Right ventricle myocardium inferior (tissue), 1 donor: ENCODE results near the gene ITPR1. TPM values are rescaled to one million over a fixed set of nuclear protein-coding genes. Genes with fewer than 3 reads are reported as not detected.
"Not testable (repeated sequence)": the region's sequence is repeated elsewhere in the genome, so short reads cannot be mapped to it uniquely, and the experiment has no call there.

ENCODE experiments used
- ATAC-seq: fragments of 200-7000 bp; cut with Tn5 transposase; one replicate; pipeline ENCODE4 v1.9.1; 2020; ENCODE audit warnings: mild to moderate bottlenecking, moderate library complexity
- DNase-seq: peaks from one replicate; pipeline ENCODE4 v3.0.0; 2021; ENCODE audit errors: missing footprints
- intact Hi-C: fragments of 100-400 bp; cut with DNase I; formaldehyde crosslinking; loops from one replicate; pipeline ENCODE4 v1.11.0; 2022
- total RNA-seq: library from RNA; stranded (reverse); fragmentation: NEBNext Ultra II Directional; extraction: Animal tissue kit (Norgen Biotek cat#: 25700); gene quantifications from one replicate; pipeline ENCODE4 v1.2.1, GENCODE V29; 2021
- donor health status: DM: no; HTN: yes; CAD: no; lungs with severe emphysema.

ITPR1 gene
- total RNA-seq, 1 donor from 2014 or later: 22.4 TPM

GRCh38 chr3:4751029-4751501, 257.9 kb downstream of the ITPR1 start:
- ATAC-seq: no peak
- intact Hi-C loops: no loop called here
- no peak for DNase-seq

- DNase-seq (no peak), ATAC-seq (peak; percentile 66)
- intact Hi-C loops: loop anchor here (2.0 kb wide), 1 partner anchor 19 kb away; no protein-coding TSS in a partner anchor
Observed at GRCh38 chr3:4751502-4752101, 258.5 kb downstream of the ITPR1 start.

GRCh38 chr3:4752201-4753072, 259.3 kb downstream of the ITPR1 start:
- ATAC-seq: no peak
- intact Hi-C loops: loop anchor here (2.0 kb wide), 1 partner anchor 18 kb away; no protein-coding TSS in a partner anchor
- DNase-seq: no peak

- no peak for ATAC-seq
- no peak for DNase-seq
- intact Hi-C loops: loop anchor here (2.0 kb wide), 1 partner anchor 18 kb away; no protein-coding TSS in a partner anchor
Observed at GRCh38 chr3:4753073-4753691, 260.0 kb downstream of the ITPR1 start.

- intact Hi-C loops: no loop called here
- DNase-seq (no peak), ATAC-seq (peak; percentile 59)
Observed at GRCh38 chr3:4754180-4755086, 261.3 kb downstream of the ITPR1 start.

- intact Hi-C loops: no loop called here
- DNase-seq: no peak
Observed at GRCh38 chr3:4755566-4755965, 262.4 kb downstream of the ITPR1 start.

GRCh38 chr3:4756057-4756775, 263.1 kb downstream of the ITPR1 start:
- ATAC-seq (no peak), DNase-seq (no peak)
- intact Hi-C loops: no loop called here

More at GRCh38 chr3:4755566-4755965, 262.4 kb downstream of the ITPR1 start:
- no peak for ATAC-seq

- DNase-seq (no peak), ATAC-seq (no peak)
- intact Hi-C loops: no loop called here
Observed at GRCh38 chr3:4756855-4757574, 263.9 kb downstream of the ITPR1 start.

GRCh38 chr3:4757575-4758248, 264.6 kb downstream of the ITPR1 start:
- ATAC-seq: no peak
- intact Hi-C loops: loop anchor here (2.0 kb wide), 1 partner anchor 59 kb away; no protein-coding TSS in a partner anchor
- no peak for DNase-seq

GRCh38 chr3:4758249-4758860, 265.2 kb downstream of the ITPR1 start:
- intact Hi-C loops: loop anchor here (2.0 kb wide), 1 partner anchor 60 kb away; no protein-coding TSS in a partner anchor
- no peak for ATAC-seq

GRCh38 chr3:4758957-4759656, 266.0 kb downstream of the ITPR1 start:
- no peak for DNase-seq
- no peak for ATAC-seq

More at GRCh38 chr3:4758249-4758860, 265.2 kb downstream of the ITPR1 start:
- DNase-seq: no peak

GRCh38 chr3:4759689-4760312, 266.7 kb downstream of the ITPR1 start:
- DNase-seq (no peak), ATAC-seq (no peak)
- intact Hi-C loops: loop anchor here (2.0 kb wide), 1 partner anchor 61 kb away; no protein-coding TSS in a partner anchor

More at GRCh38 chr3:4758957-4759656, 266.0 kb downstream of the ITPR1 start:
- intact Hi-C loops: loop anchor here (2.0 kb wide), 1 partner anchor 60 kb away; no protein-coding TSS in a partner anchor

- no peak for ATAC-seq
- intact Hi-C loops: no loop called here
Observed at GRCh38 chr3:4761759-4762158, 268.6 kb downstream of the ITPR1 start.

GRCh38 chr3:4762481-4763230, 269.5 kb downstream of the ITPR1 start:
- DNase-seq, ATAC-seq, intact Hi-C loops: not testable (repeated sequence)

More at GRCh38 chr3:4761759-4762158, 268.6 kb downstream of the ITPR1 start:
- DNase-seq: no peak
